Neural progenitor cell (in vitro differentiated cells): ENCODE measurements around the gene TIMM29. TPM values are rescaled to one million over a fixed set of nuclear protein-coding genes. Genes with fewer than 3 reads are reported as not detected.

Experiments used
- DNase-seq: peaks from one replicate; pipeline ENCODE4 v3.0.0-alpha.2; 2016; ENCODE audit warnings: low spot score
- H2AFZ ChIP-seq: fragments of 200-600 bp; sonication (generic); replicated peaks from 2 replicates; pipeline ENCODE4 v1.6.1; 2016; ENCODE audit warnings: antibody characterized with exemption
- H3F3A ChIP-seq: fragments of 200-600 bp; sonication (generic); 2 replicates; pipeline ENCODE4 v1.6.1; 2016; ENCODE audit warnings: antibody characterized with exemption, low read depth
- H3K27ac ChIP-seq: fragments of 200-600 bp; sonication (generic); 2 replicates; pipeline ENCODE4 v1.5.1; 2016; ENCODE audit warnings: mild to moderate bottlenecking
- H3K27me3 ChIP-seq: fragments of 200-600 bp; sonication (generic); 2 replicates; pipeline ENCODE4 v1.6.1; 2016; ENCODE audit warnings: mild to moderate bottlenecking, moderate library complexity
- H3K36me3 ChIP-seq: fragments of 200-600 bp; sonication (generic); 2 replicates; pipeline ENCODE4 v1.5.1; 2016
- H3K4me1 ChIP-seq: fragments of 200-600 bp; sonication (generic); 2 replicates; pipeline ENCODE4 v1.6.1; 2016; ENCODE audit warnings: mixed run types
- H3K4me2 ChIP-seq: fragments of 200-600 bp; sonication (generic); 2 replicates; pipeline ENCODE4 v1.6.1; 2016
- H3K4me3 ChIP-seq: fragments of 200-600 bp; sonication (generic); 2 replicates; pipeline ENCODE4 v1.5.1; 2016
- H3K79me2 ChIP-seq: fragments of 200-600 bp; sonication (generic); 2 replicates; pipeline ENCODE4 v1.6.1; 2016; ENCODE audit warnings: low read depth
- H3K9ac ChIP-seq: fragments of 200-600 bp; sonication (generic); 2 replicates; pipeline ENCODE4 v1.6.1; 2016
- H3K9me3 ChIP-seq: fragments of 200-600 bp; sonication (generic); 2 replicates; pipeline ENCODE4 v1.5.1; 2016; ENCODE audit warnings: low read depth
- H4K20me1 ChIP-seq: fragments of 200-600 bp; sonication (generic); 2 replicates; pipeline ENCODE4 v1.6.1; 2016; ENCODE audit warnings: low read depth
- H3K27ac Mint-ChIP-seq: 3 replicates; pipeline ENCODE4 v1.8.0; 2021; ENCODE audit warnings: mixed read lengths
- H3K27me3 Mint-ChIP-seq: 2 replicates; pipeline ENCODE4 v1.8.0; 2022; ENCODE audit warnings: low read depth, mild to moderate bottlenecking, inconsistent platforms, moderate library complexity, mixed read lengths; ENCODE audit not compliant: insufficient read depth
- H3K36me3 Mint-ChIP-seq: 3 replicates; pipeline ENCODE4 v1.8.0; 2021; ENCODE audit warnings: mixed read lengths
- H3K4me1 Mint-ChIP-seq: 3 replicates; pipeline ENCODE4 v1.8.0; 2021; ENCODE audit warnings: mixed read lengths
- H3K4me3 Mint-ChIP-seq: 3 replicates; pipeline ENCODE4 v1.8.0; 2021; ENCODE audit warnings: mild to moderate bottlenecking, moderate library complexity, mixed read lengths
- H3K9me3 Mint-ChIP-seq: 3 replicates; pipeline ENCODE4 v1.8.0; 2020; ENCODE audit warnings: mixed read lengths
- EZH2 ChIP-seq: fragments of 200-600 bp; sonication (generic); IDR thresholded peaks from 2 replicates; pipeline ENCODE4 v1.6.1; 2017; ENCODE audit warnings: antibody characterized with exemption, mild to moderate bottlenecking, moderate library complexity
- EZH2phosphoT487 ChIP-seq: fragments of 200-600 bp; sonication (generic); IDR thresholded peaks from 2 replicates; pipeline ENCODE4 v1.6.1; 2017; ENCODE audit warnings: antibody characterized with exemption
- total RNA-seq: library from RNA; depleted of rRNA; stranded (reverse); fragments of >200 nt; gene quantifications from 2 replicates; pipeline ENCODE4 v1.2.3, GENCODE V29; 2015; ENCODE audit warnings: low replicate concordance
- TF ChIP-seq, protein P1 (sequence below): fragments of 200-600 bp; sonication (generic); IDR thresholded peaks from 2 replicates; pipeline ENCODE4 v1.5.1; 2017; ENCODE audit warnings: antibody characterized with exemption, mild to moderate bottlenecking

TIMM29 gene
- total RNA-seq, 1 donor from 2014 or later: 24.4 TPM

DNA sequence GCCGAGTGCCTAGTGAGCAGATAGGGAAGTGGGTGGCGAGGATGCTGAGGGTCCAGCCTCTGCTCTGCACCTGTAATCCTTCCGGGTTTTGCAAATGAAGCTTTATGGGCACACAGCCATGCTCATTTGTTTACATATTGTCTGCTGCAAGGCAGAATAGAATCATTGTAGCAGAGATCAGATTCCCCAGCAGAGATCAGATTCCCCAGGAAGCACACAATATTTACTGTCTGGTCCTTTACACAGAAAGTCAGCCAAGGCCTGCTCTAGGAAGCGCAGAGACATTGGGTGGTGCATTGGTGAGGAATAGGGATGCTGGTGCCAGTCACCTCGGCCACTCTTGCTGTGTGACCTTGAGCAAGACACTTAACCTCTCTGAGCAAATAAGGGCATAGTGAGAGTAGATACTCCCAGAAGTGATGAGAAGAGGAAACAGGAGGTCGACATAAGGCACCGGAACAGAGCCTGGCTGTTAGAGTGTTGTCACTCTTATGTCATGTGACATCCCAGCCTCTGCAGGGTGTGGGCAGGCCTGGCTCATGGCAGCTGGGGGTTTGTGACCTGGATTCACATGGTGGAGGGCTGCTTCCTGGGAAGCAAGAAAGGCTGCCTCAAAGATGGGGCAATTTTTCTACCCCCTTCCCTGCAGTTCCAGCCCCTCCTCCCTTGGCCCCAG lies 31.6 kb upstream of the TIMM29 start:
- Histone ChIP-seq H3K36me3 (no peaks in the 10 kb centered on the region), H3K27me3 (no peaks in the 10 kb centered on the region), H3K4me2 (no peak overlapping the region), H3K4me3 (no peak overlapping the region), H3K4me1 (peaks cover 3% of the 10 kb centered on the region), H2AFZ (no peak overlapping the region), H3K9ac (no peak overlapping the region), H3K9me3 (no peaks in the 10 kb centered on the region), H3K79me2 (peaks cover 74% of the 10 kb centered on the region), H3F3A (peaks cover 5% of the 10 kb centered on the region), H3K27ac (no peak overlapping the region), H4K20me1 (peaks cover 66% of the 10 kb centered on the region)
- DNase-seq: no peak
- Mint-ChIP-seq H3K4me1 (peaks cover 31% of the 10 kb centered on the region), H3K4me3 (peak overlapping the region; percentile 53), H3K27ac (peak overlapping the region; percentile 82), H3K9me3 (no peaks in the 10 kb centered on the region), H3K36me3 (no peaks in the 10 kb centered on the region), H3K27me3 (peaks cover 2% of the 10 kb centered on the region)
- TF ChIP-seq EZH2phosphoT487 (no peak), EZH2 (no peak)
- TF ChIP-seq, protein P1, sequence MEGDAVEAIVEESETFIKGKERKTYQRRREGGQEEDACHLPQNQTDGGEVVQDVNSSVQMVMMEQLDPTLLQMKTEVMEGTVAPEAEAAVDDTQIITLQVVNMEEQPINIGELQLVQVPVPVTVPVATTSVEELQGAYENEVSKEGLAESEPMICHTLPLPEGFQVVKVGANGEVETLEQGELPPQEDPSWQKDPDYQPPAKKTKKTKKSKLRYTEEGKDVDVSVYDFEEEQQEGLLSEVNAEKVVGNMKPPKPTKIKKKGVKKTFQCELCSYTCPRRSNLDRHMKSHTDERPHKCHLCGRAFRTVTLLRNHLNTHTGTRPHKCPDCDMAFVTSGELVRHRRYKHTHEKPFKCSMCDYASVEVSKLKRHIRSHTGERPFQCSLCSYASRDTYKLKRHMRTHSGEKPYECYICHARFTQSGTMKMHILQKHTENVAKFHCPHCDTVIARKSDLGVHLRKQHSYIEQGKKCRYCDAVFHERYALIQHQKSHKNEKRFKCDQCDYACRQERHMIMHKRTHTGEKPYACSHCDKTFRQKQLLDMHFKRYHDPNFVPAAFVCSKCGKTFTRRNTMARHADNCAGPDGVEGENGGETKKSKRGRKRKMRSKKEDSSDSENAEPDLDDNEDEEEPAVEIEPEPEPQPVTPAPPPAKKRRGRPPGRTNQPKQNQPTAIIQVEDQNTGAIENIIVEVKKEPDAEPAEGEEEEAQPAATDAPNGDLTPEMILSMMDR: no peak

GRCh38 chr19:10898633-10899032 lies 30.0 kb upstream of the TIMM29 start:
- H3K27me3 ChIP-seq: no peaks in the 10 kb centered on the region
- Mint-ChIP-seq H3K9me3 (peaks cover 7% of the 10 kb centered on the region), H3K27ac (no peak overlapping the region), H3K27me3 (peaks cover 2% of the 10 kb centered on the region), H3K36me3 (peaks cover 6% of the 10 kb centered on the region), H3K4me1 (peaks cover 26% of the 10 kb centered on the region), H3K4me3 (no peak overlapping the region)
- H3K4me1 ChIP-seq: no peaks in the 10 kb centered on the region
- H3K27ac ChIP-seq: peak overlapping the region; percentile 11
- H3K4me3 ChIP-seq: no peak overlapping the region
- no peak overlapping the region for H3K9ac ChIP-seq
- peaks cover 75% of the 10 kb centered on the region for H3K79me2 ChIP-seq
- peaks cover 5% of the 10 kb centered on the region for H3F3A ChIP-seq
- peaks cover 50% of the 10 kb centered on the region for H4K20me1 ChIP-seq
- H3K36me3 ChIP-seq: no peaks in the 10 kb centered on the region
- H3K9me3 ChIP-seq: no peaks in the 10 kb centered on the region
- DNase-seq: no peak
- H3K4me2 ChIP-seq: no peak overlapping the region
- H2AFZ ChIP-seq: no peak overlapping the region
- TF ChIP-seq, protein P1: no peak
- no peak for TF ChIP-seq EZH2phosphoT487
- no peak for TF ChIP-seq EZH2

- H3K4me3 ChIP-seq: no peak overlapping the region
- Mint-ChIP-seq H3K27ac (no peak overlapping the region), H3K4me1 (peaks cover 21% of the 10 kb centered on the region), H3K9me3 (peaks cover 7% of the 10 kb centered on the region), H3K27me3 (peaks cover 2% of the 10 kb centered on the region), H3K4me3 (no peak overlapping the region), H3K36me3 (peaks cover 9% of the 10 kb centered on the region)
- H3K27ac ChIP-seq: no peak overlapping the region
- no peaks in the 10 kb centered on the region for H3K27me3 ChIP-seq
- H3K4me2 ChIP-seq: no peak overlapping the region
- DNase-seq: no peak
- no peak overlapping the region for H3K9ac ChIP-seq
- peaks cover 5% of the 10 kb centered on the region for H3F3A ChIP-seq
- H3K36me3 ChIP-seq: no peaks in the 10 kb centered on the region
- no peaks in the 10 kb centered on the region for H3K4me1 ChIP-seq
- no peak overlapping the region for H2AFZ ChIP-seq
- H4K20me1 ChIP-seq: peaks cover 44% of the 10 kb centered on the region
- TF ChIP-seq EZH2 (no peak), EZH2phosphoT487 (no peak)
- TF ChIP-seq, protein P1: no peak
- peaks cover 76% of the 10 kb centered on the region for H3K79me2 ChIP-seq
- no peaks in the 10 kb centered on the region for H3K9me3 ChIP-seq
Observed at GRCh38 chr19:10899151-10899653, 29.4 kb upstream of the TIMM29 start.
